GM12801 (cell line): ENCODE measurements around the gene SPDL1.

ENCODE experiments used
- CTCF ChIP-seq: IDR thresholded peaks from one replicate; pipeline ENCODE4 v1.5.1; 2011; ENCODE audit warnings: control low read depth; ENCODE audit not compliant: insufficient read length; ENCODE audit errors: extremely low read depth

SPDL1 gene

DNA sequence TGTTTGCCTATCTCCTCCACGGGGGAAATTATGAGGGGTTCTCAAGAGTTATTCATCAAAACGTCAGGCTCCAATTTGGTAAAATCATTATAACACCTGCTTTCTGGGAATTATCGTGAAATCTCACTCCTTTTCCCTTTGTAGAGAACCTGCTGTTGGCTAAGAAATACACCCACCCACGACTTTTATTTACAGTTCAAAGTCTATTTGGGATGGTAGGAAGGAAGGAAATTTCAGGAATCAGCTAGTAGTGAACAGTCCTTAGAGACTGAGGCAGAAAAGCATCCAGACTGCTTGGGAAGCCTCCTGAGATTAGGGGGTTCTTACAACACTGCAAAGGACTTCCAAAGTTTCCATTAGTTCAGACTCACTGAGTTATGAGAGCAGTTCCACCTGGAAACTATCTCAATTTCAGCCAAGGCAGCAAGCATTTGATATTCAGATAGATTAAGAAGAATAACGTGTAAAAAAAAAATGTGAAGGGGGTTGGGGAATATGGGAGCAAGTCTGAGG, 9.4 kb upstream of the SPDL1 start:
- TF ChIP-seq CTCF: no peak

- TF ChIP-seq CTCF: no peak
Measured at GRCh38 chr5:169576181-169576598, 7.4 kb upstream of the SPDL1 start.

DNA sequence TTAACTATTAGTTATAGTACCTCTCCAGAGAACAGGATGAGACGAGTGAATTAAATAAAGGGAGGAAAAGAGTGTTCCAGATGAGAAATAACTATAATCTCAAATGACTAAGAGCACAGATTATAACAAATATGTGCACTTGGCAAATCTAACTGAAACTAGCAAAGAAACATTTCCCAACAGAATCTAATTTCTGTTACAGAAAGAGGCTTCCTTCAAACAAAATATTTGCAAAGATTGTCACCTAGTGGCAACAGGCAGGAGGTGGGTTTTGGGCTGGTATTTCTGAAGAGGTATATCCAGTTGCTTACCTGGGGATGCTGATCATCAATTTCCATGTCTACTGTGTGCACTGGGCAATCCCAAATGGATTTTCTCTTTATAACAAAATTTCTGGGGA, 5.6 kb upstream of the SPDL1 start:
- TF ChIP-seq CTCF: no peak

- TF ChIP-seq CTCF: no peak
Measured at GRCh38 chr5:169580964-169581363, 2.6 kb upstream of the SPDL1 start.

- TF ChIP-seq CTCF: no peak
Measured at GRCh38 chr5:169581580-169582227, 1.9 kb upstream of the SPDL1 start.

- TF ChIP-seq CTCF: no peak
Measured at GRCh38 chr5:169583101-169583423, 511 bp upstream of the SPDL1 start.

DNA sequence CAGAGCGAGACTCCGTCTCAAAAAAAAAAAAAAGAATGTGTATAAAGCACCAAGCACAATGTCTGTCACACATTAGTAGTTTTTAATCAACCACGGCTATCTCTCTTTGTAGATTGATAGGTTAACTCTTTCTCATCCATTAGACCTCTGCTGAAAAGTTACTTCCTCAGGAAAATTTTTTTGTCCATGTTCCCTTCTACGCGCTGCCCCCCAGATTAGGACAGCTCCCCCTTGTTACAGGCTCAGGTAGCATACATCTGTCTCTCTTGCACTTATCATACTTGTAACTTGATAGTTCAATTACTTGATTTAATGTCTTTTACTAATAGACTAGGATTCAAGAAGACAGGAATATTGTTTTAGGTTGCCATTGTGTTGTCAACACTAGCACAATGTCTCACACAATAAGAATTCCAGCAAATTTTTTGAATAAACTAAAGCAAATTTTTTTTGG, 1.5 kb downstream of the SPDL1 start:
- no peak for TF ChIP-seq CTCF
